HG03066 (cell line): ENCODE results near the gene PTPRD.

Source experiments
- ATAC-seq: cut with Tn5 transposase; IDR thresholded peaks from one replicate; pipeline ENCODE4 v1.9.1; 2021; ENCODE audit warnings: low read depth; ENCODE audit not compliant: unreplicated experiment

Gene PTPRD

DNA sequence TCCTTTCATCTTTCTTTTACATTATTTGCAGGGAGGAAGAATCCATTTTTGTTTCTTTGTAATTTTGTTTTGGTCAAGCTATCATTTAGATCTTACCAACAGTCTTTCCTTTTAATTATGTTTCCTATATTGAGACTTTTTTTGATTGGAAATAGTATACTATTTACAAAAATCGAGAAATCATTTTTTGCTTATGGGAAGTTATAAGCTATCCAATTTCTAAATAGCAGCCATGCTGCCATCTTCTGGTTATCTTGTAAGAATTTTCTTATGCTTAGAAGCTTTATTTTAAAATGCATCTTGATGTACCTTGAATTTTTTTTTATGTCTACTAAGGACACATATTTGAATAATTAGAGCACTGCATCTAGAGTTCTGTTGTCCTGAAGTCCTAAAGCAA lies 821.2 kb downstream of the PTPRD start:
- ATAC-seq = no peak

- no peak for ATAC-seq
These were observed 822.5 kb downstream of the PTPRD start for GRCh38 chr9:9790216-9790872.

GRCh38 chr9:9783711-9784110 lies 829.1 kb downstream of the PTPRD start:
- no peak for ATAC-seq

DNA sequence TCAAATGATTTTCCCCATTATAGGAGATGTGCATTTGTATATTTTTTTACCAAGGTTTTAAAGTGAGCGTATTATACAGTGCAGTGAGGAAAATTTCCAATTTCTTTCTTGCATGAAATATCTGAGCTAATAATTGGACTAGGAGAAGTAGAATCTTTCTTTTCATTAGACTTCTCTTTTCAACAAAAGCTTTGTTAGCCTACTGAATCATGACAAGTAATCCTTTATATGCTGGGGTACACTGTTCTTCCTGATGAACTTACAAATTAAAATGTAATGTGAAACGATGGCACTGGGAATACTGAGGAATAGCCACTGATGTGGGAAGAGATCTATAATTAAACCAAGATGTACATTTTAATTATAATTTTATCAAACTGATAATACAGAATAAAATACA lies 829.6 kb downstream of the PTPRD start:
- no peak for ATAC-seq

DNA sequence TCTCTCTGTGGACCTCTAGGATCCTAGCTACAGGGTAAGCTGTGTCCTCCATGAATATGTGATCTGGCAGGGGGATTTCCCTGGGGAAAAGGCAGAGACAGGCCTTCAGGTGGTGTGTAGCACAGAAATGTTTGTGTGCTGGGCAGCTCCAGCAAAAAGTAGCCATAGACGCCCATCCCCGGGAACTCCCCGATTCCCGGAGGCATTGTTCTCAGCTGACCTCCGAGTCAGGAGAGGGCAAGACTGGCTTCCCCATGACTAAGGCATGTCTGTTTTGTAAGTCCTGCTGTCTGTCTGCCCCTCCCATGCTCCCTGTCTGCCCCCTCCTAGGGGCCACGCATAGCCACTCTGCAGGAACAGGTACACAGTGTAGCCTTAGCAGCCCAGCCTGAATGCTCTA lies 834.5 kb downstream of the PTPRD start:
- no peak for ATAC-seq

DNA sequence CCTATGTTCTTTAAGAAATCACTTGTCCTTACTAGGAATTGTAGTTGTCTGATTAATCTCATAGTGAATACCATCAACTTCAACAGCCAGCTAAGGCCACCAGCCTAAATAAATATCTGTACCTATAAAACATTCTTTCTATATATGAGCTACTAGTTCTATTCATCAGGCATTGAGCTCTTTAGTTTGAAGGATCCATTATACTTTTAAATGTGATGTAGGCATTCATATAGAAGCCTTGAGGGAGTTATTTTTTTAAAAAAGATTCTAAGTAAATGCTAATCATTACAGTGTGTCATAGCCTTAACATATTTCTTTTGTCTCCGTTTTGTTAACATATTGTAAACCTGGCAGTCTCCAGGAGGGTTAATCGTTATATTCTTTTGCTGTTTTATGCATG lies 838.3 kb downstream of the PTPRD start:
- ATAC-seq = no peak

GRCh38 chr9:9771314-9771713 lies 841.5 kb downstream of the PTPRD start:
- ATAC-seq = no peak

- ATAC-seq = no peak
These were observed 848.0 kb downstream of the PTPRD start for GRCh38 chr9:9764821-9765220.

- no peak for ATAC-seq
These were observed 858.6 kb downstream of the PTPRD start for GRCh38 chr9:9754186-9754585.

GRCh38 chr9:9753266-9753665 lies 859.5 kb downstream of the PTPRD start:
- ATAC-seq = no peak

GRCh38 chr9:9752722-9753121 lies 860.1 kb downstream of the PTPRD start:
- no peak for ATAC-seq

DNA sequence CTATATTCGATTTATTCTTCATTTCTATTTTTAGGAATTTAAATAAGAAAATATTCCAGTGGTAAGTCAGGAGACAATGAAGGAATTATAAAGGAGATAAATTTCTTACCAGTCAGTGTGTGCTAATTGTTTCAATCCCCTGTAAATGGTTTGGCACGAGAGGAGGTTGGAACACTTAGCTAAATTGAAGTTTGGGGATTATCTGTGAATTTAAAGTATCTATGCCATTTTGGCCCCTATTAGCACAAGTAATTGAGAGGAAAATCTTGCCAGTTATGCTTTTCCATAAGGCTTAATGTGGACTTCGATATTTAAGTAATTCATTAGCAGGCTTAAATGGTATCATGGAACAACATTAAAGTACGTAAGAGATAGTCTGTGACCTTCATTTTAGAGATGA lies 860.8 kb downstream of the PTPRD start:
- ATAC-seq = no peak

DNA sequence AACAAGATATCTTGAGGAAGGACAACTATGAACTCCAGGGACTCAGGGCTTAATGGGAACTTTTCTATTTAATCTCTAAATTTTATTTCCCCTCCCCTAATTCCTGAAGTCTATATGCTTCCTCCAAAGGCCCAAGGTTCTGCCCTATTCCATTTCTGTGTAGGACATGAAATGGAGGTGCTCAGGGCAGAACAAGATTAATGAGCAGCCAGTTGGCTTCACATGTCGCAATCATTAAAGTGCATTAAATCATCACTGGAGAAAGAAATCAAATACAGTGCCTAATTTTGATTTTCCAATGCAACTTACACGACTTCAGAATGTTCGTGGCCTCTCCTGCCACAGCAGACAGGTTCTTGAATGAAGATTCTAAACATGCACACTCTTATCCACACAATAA lies 862.1 kb downstream of the PTPRD start:
- ATAC-seq = no peak

GRCh38 chr9:9749591-9749990 lies 863.2 kb downstream of the PTPRD start:
- ATAC-seq = no peak

DNA sequence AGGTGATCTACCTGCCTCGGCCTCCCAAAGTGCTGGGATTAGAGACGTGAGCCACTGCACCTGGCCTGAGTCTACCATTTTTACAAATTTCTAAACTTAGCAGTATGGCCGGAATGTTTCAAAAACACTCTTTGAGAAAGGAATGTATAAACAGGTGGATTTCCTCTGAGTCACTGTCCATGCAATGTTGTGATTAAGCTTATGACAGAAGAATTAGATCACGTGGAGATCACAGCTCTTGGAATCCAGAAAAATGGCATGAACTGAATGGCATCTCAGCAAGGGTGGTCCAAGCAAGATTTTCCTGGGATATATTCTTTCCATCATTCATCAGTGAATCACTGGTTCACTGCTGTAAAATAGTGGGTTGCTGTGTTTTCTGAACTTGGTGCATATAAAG lies 865.0 kb downstream of the PTPRD start:
- ATAC-seq = no peak

DNA sequence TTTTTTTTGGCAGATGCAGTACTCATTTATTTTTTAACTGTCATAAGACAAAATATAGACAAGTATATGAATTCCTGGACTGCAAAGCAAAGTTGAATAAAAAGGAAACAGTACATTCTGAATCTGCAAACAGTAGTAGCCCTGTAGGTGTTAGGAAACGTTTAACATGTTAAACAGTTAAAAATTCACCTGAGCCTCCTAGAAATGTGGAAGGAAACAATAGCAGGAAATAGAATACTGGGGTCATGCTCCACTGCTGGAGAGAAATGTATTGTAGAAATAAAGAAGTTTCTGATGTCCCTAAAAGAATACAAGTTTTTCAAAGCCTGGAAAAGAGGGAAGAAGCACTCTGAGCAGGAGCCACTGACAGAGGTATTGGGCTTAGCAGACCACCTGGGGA lies 866.0 kb downstream of the PTPRD start:
- no peak for ATAC-seq

GRCh38 chr9:9743822-9744221 lies 869.0 kb downstream of the PTPRD start:
- no peak for ATAC-seq

DNA sequence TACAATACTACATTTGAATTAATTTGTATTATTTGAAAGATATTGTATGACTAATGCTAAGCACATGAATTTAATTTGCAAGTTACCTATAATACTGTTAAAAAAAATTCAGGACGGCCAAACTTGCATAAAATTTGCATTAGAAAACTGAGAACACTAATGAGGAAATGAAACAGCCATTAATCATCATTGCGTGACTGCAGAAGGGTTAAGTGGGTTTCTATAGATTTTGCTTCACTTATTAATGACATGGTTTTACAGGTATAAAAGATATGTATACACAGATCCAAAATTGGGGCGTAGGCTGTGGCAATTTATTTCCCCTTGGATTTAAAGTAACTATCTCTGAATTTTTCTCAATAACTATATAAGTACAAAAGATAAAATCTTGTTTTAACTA lies 882.6 kb downstream of the PTPRD start:
- no peak for ATAC-seq

DNA sequence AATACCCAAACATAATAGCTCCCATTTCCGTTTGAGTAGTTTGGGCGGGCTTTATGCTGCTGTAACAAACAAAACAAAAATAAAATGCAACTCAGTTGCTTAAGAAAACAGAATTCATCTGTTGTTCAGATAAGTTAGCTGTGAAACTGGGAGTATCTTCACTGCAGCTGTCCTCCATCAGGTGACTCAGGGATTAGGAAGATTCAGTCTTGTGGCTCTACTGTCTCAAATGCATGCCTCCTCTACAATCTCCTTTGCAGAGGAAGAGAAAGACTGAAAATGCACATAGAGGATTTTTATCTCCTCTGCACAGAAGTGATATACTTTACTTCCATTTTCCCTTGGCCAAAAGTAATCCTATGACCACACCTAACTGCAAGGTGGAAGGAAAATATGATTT lies 883.7 kb downstream of the PTPRD start:
- ATAC-seq = no peak

DNA sequence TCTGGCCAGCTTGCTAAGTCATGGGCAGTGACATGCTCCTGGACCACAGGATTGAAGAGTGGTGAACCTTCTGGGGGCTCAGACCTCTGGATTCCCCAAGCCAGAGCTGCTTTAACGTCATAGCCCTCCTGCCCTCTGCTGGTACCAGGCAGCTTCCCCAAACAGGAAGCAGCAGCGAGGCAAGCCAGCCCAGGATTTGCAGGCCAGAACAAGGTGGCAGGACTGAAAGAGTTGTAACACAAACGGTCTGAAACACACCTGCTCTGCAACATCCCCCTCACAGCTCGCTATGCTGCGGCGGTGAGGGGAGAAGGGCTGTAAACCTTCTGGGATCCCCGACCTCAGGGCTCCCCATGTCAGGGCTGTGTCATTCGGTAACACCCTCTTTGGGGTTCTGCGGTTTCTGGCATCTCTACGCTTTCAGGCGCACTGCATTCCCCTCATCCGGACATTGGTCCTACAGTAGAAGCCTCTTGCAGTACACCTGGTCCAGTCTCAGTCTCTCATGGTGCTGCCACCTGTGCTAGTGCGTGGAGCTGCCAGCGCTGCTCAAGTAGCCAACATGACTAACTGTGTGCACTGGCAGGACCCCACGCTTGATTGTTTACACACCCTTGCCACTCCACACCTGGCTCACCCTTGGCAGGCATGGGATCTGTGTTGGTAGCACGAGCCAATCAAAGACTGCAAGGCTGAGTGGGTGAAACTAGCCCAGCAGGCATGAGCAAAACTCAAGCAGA lies 893.3 kb downstream of the PTPRD start:
- no peak for ATAC-seq

DNA sequence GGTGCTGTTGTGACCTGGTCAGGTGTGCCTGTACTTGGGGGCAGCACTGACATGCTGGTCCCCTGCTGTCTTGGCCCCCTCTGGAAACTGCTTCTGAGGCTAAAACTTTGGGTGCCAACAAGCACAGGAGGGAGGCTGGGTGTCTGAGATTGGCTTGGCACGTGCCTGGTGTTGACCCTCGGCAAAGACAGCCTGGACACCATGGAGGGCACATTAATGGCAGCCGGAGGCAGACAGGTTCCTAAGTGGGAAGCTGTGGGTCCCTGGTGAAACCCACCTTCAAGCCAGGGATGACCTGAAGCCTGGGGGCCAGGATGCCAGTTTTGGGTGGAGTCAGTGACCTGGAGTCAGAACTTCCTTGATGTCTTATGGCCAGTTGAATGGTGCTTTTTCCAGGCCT lies 894.1 kb downstream of the PTPRD start:
- no peak for ATAC-seq

GRCh38 chr9:9679433-9679832 lies 933.4 kb downstream of the PTPRD start:
- ATAC-seq = no peak
